HEK293 (cell line): ENCODE measurements around the gene NRBF2.

ENCODE experiments used
- CTCF ChIA-PET: fragments of 350-600 bp; formaldehyde crosslinking; extraction: SDS; loops from one replicate; lab custom pipeline; 2021; ENCODE audit warnings: antibody characterized with exemption; lab: Yijun Ruan, JAX
- POLR2A ChIA-PET: fragments of 300-600 bp; formaldehyde crosslinking; extraction: SDS; loops from one replicate; lab custom pipeline; 2020; ENCODE audit warnings: antibody characterized with exemption, inconsistent platforms; lab: Yijun Ruan, JAX
- H3K27ac ChIP-seq: fragments of 200-500 bp; sonication (Bioruptor generic); 2 replicates; pipeline ENCODE4 v1.5.1; 2014; ENCODE audit warnings: low read depth, low read length, control low read depth, inconsistent platforms; ENCODE audit errors: extremely low read depth
- H3K36me3 ChIP-seq, 2 experiments: fragments of 200-500 bp in 1 of 2; sonication (Bioruptor generic) in 1 of 2; 1 replicate in 1 of 2; 2 replicates in 1 of 2; pipeline ENCODE4 v1.5.1; 2014 to 2017; ENCODE audit warnings: inconsistent platforms in 2 of 2, low read length in 2 of 2; ENCODE audit not compliant: control insufficient read depth in 2 of 2, insufficient read depth in 1 of 2
- H3K4me1 ChIP-seq: fragments of 200-500 bp; sonication (Bioruptor generic); 2 replicates; pipeline ENCODE4 v1.5.1; 2014; ENCODE audit warnings: mild to moderate bottlenecking, low read length, inconsistent platforms; ENCODE audit not compliant: control insufficient read depth, insufficient read depth
- H3K4me3 ChIP-seq: 2 replicates; pipeline ENCODE4 v1.5.1; 2011; ENCODE audit warnings: low read depth, mild to moderate bottlenecking, control low read depth, low read length, moderate library complexity
- H3K9me3 ChIP-seq: fragments of 200-500 bp; sonication (Bioruptor generic); 2 replicates; pipeline ENCODE4 v1.5.1; 2014; ENCODE audit warnings: low read depth, low read length, inconsistent platforms; ENCODE audit not compliant: control insufficient read depth, insufficient read depth
- FEZF1 ChIP-seq: fragments of 450-650 bp; formaldehyde crosslinking; IDR thresholded peaks from 2 replicates; pipeline ENCODE4 v1.5.1; 2016; ENCODE audit warnings: missing biosample characterization, missing genetic modification characterization
- KLF8 ChIP-seq: fragments of 450-650 bp; formaldehyde crosslinking; IDR thresholded peaks from 2 replicates; pipeline ENCODE4 v1.5.1; 2016; ENCODE audit warnings: missing biosample characterization, missing genetic modification characterization
- SP7 ChIP-seq: fragments of 450-650 bp; formaldehyde crosslinking; IDR thresholded peaks from 2 replicates; pipeline ENCODE4 v1.5.1; 2016; ENCODE audit warnings: missing biosample characterization, missing genetic modification characterization
- ZBTB1 ChIP-seq: fragments of 450-650 bp; formaldehyde crosslinking; IDR thresholded peaks from 2 replicates; pipeline ENCODE4 v1.5.1; 2016; ENCODE audit warnings: missing biosample characterization, missing genetic modification characterization
- ZFP37 ChIP-seq: fragments of 450-650 bp; formaldehyde crosslinking; IDR thresholded peaks from 2 replicates; pipeline ENCODE4 v1.5.1; 2016; ENCODE audit warnings: missing biosample characterization, missing genetic modification characterization
- ZNF10 ChIP-seq: fragments of 450-650 bp; formaldehyde crosslinking; IDR thresholded peaks from 2 replicates; pipeline ENCODE4 v1.5.1; 2017; ENCODE audit warnings: missing biosample characterization, missing genetic modification characterization
- ZNF174 ChIP-seq: fragments of 450-650 bp; formaldehyde crosslinking; IDR thresholded peaks from 2 replicates; pipeline ENCODE4 v1.5.0; 2017; ENCODE audit warnings: missing biosample characterization, mild to moderate bottlenecking, missing genetic modification characterization
- ZNF211 ChIP-seq: fragments of 450-650 bp; formaldehyde crosslinking; IDR thresholded peaks from 2 replicates; pipeline ENCODE4 v1.5.1; 2016; ENCODE audit warnings: low read depth, missing biosample characterization, missing genetic modification characterization
- ZNF23 ChIP-seq: fragments of 450-650 bp; formaldehyde crosslinking; IDR thresholded peaks from 2 replicates; pipeline ENCODE4 v1.5.1; 2016; ENCODE audit warnings: missing biosample characterization, missing genetic modification characterization, borderline replicate concordance
- ZNF433 ChIP-seq: fragments of 450-650 bp; formaldehyde crosslinking; IDR thresholded peaks from 2 replicates; pipeline ENCODE4 v1.5.1; 2016; ENCODE audit warnings: missing biosample characterization, missing genetic modification characterization, low read depth
- ZNF654 ChIP-seq: fragments of 450-650 bp; formaldehyde crosslinking; IDR thresholded peaks from 2 replicates; pipeline ENCODE4 v1.5.1; 2016; ENCODE audit warnings: low read depth, missing biosample characterization, missing genetic modification characterization
- ZNF707 ChIP-seq: fragments of 450-650 bp; formaldehyde crosslinking; IDR thresholded peaks from 2 replicates; pipeline ENCODE4 v1.5.1; 2016; ENCODE audit warnings: missing biosample characterization, missing genetic modification characterization
- TF ChIP-seq, protein P1 (sequence below): fragments of 450-650 bp; formaldehyde crosslinking; IDR thresholded peaks from 2 replicates; pipeline ENCODE4 v1.5.1; 2016; ENCODE audit warnings: missing biosample characterization, missing genetic modification characterization, borderline replicate concordance
- TF ChIP-seq, protein P2 (sequence below): fragments of 450-650 bp; formaldehyde crosslinking; IDR thresholded peaks from 2 replicates; pipeline ENCODE4 v1.5.1; 2017; ENCODE audit warnings: missing biosample characterization, missing genetic modification characterization
- TF ChIP-seq, protein P3 (sequence below): fragments of 450-650 bp; formaldehyde crosslinking; IDR thresholded peaks from 2 replicates; pipeline ENCODE4 v1.5.1; 2016; ENCODE audit warnings: missing biosample characterization, missing genetic modification characterization
- TF ChIP-seq, protein P4 (sequence below): fragments of 450-650 bp; formaldehyde crosslinking; IDR thresholded peaks from 2 replicates; pipeline ENCODE4 v1.5.1; 2016; ENCODE audit warnings: missing biosample characterization, missing genetic modification characterization, borderline replicate concordance

The NRBF2 gene

DNA sequence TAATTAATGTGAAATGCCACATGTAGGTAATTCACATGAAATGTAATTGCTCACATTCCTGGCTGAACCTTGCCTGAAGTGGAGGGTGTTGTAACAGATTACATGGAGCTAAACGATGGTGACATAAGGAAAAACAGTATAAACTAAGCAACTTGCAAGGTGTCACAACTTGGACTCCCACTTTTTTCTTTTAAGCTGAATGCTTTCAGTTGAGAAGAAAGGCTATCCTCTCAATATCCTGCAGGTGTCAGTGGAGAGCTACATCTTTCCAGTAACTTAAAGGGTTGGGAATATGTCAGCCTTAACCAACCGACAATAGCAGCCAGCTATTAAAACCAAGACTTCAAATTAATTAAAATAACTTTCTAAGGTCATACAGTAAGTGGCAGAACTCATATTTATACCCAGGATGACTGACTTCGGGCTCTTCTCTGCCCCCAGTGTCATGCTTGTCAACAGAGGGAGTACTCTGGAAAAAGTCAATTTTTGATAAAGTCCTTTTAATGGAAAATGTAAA lies 33.7 kb downstream of the NRBF2 start:
- H3K36me3 ChIP-seq: peaks cover 0 to 48% of the 10 kb centered on the region in 2 experiments; a peak in 2 of 3 replicates
- CTCF ChIA-PET: interaction anchor here (0.5 to 6.9 kb wide), 46 partner anchors 9 to 843 kb away, joined by 3 to 75 read pairs (median 4); partner anchors contain the start of gene JMJD1C
- no peaks in the 10 kb centered on the region for H3K9me3 ChIP-seq
- peaks cover 8% of the 10 kb centered on the region for H3K4me1 ChIP-seq
- POLR2A ChIA-PET: interaction anchor here (1.5 to 2.6 kb wide), 2 partner anchors 103 to 463 kb away, joined by 5 to 10 read pairs; no protein-coding TSS in a partner anchor
- TF ChIP-seq, protein P1, sequence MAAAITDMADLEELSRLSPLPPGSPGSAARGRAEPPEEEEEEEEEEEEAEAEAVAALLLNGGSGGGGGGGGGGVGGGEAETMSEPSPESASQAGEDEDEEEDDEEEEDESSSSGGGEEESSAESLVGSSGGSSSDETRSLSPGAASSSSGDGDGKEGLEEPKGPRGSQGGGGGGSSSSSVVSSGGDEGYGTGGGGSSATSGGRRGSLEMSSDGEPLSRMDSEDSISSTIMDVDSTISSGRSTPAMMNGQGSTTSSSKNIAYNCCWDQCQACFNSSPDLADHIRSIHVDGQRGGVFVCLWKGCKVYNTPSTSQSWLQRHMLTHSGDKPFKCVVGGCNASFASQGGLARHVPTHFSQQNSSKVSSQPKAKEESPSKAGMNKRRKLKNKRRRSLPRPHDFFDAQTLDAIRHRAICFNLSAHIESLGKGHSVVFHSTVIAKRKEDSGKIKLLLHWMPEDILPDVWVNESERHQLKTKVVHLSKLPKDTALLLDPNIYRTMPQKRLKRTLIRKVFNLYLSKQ (tag by site-specific recombination): no peak
- TF ChIP-seq ZNF654 (tag by site-specific recombination): peak; percentile 77
- no peak for TF ChIP-seq ZNF211 (tag by site-specific recombination)
- TF ChIP-seq SP7 (tag by site-specific recombination): no peak
- TF ChIP-seq, protein P2, sequence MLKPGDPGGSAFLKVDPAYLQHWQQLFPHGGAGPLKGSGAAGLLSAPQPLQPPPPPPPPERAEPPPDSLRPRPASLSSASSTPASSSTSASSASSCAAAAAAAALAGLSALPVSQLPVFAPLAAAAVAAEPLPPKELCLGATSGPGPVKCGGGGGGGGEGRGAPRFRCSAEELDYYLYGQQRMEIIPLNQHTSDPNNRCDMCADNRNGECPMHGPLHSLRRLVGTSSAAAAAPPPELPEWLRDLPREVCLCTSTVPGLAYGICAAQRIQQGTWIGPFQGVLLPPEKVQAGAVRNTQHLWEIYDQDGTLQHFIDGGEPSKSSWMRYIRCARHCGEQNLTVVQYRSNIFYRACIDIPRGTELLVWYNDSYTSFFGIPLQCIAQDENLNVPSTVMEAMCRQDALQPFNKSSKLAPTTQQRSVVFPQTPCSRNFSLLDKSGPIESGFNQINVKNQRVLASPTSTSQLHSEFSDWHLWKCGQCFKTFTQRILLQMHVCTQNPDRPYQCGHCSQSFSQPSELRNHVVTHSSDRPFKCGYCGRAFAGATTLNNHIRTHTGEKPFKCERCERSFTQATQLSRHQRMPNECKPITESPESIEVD (tag by site-specific recombination): peak; percentile 35; the same call in 1 of the 2 replicates
- no peak for TF ChIP-seq ZNF707
- TF ChIP-seq ZBTB1: no peak
- TF ChIP-seq KLF8 (tag by site-specific recombination): no peak
- no peak for TF ChIP-seq ZFP37
- TF ChIP-seq, protein P3, sequence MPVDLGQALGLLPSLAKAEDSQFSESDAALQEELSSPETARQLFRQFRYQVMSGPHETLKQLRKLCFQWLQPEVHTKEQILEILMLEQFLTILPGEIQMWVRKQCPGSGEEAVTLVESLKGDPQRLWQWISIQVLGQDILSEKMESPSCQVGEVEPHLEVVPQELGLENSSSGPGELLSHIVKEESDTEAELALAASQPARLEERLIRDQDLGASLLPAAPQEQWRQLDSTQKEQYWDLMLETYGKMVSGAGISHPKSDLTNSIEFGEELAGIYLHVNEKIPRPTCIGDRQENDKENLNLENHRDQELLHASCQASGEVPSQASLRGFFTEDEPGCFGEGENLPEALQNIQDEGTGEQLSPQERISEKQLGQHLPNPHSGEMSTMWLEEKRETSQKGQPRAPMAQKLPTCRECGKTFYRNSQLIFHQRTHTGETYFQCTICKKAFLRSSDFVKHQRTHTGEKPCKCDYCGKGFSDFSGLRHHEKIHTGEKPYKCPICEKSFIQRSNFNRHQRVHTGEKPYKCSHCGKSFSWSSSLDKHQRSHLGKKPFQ (tag by site-specific recombination): no peak
- TF ChIP-seq, protein P4, sequence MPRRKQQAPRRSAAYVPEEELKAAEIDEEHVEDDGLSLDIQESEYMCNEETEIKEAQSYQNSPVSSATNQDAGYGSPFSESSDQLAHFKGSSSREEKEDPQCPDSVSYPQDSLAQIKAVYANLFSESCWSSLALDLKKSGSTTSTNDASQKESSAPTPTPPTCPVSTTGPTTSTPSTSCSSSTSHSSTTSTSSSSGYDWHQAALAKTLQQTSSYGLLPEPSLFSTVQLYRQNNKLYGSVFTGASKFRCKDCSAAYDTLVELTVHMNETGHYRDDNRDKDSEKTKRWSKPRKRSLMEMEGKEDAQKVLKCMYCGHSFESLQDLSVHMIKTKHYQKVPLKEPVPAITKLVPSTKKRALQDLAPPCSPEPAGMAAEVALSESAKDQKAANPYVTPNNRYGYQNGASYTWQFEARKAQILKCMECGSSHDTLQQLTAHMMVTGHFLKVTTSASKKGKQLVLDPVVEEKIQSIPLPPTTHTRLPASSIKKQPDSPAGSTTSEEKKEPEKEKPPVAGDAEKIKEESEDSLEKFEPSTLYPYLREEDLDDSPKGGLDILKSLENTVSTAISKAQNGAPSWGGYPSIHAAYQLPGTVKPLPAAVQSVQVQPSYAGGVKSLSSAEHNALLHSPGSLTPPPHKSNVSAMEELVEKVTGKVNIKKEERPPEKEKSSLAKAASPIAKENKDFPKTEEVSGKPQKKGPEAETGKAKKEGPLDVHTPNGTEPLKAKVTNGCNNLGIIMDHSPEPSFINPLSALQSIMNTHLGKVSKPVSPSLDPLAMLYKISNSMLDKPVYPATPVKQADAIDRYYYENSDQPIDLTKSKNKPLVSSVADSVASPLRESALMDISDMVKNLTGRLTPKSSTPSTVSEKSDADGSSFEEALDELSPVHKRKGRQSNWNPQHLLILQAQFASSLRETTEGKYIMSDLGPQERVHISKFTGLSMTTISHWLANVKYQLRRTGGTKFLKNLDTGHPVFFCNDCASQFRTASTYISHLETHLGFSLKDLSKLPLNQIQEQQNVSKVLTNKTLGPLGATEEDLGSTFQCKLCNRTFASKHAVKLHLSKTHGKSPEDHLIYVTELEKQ: no peak
- no peak for TF ChIP-seq ZNF23 (tag by site-specific recombination)
- no peak for TF ChIP-seq ZNF174
- TF ChIP-seq ZNF10 (tag by site-specific recombination): no peak
- H3K4me3 ChIP-seq: no peak overlapping the region
- H3K27ac ChIP-seq: no peak overlapping the region

DNA sequence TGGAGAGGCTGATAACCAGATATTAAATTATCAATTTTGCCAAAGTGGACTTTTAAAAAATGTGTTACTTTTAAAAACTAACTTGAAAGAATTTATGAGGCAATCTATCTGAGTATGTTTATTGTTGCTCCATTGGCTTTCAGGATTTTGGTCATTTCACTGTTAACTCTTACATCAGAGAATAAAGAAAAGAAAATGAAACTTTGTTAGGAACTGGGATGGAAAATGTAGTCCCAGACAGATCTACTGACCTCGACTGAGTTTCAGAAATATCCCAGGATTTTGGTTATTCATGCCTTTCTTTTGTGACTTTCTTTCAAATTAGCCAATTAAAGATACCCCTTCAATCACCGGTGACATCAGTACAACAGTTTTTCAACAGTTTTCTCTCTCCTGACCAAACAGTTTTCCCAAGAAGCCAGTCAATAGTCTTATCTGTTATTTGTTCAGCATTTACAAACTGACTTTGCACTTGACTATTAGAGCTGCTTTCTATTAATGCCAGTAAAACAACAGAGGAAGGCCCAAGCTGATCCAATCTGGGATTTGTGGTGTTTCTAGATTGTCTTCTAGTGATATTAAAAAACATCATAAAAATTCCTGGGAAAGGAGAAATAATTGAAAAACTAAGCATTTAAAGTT lies 35.8 kb downstream of the NRBF2 start:
- Histone ChIP-seq H3K36me3 (peaks cover 11 to 53% of the 10 kb centered on the region in 2 experiments; a peak in 2 of 3 replicates), H3K4me3 (no peak overlapping the region), H3K4me1 (peaks cover 8% of the 10 kb centered on the region), H3K9me3 (no peaks in the 10 kb centered on the region)
- ChIA-PET POLR2A (no interaction called here), CTCF (interaction anchor here (0.6 to 6.9 kb wide), 5 partner anchors 11 to 604 kb away, joined by 3 to 75 read pairs (median 20); no protein-coding TSS in a partner anchor)
- TF ChIP-seq FEZF1 (tag by site-specific recombination): peak; percentile 54; the same call in 1 of the 2 replicates
- TF ChIP-seq, protein P2 (tag by site-specific recombination): peak; percentile 22; the same call in 1 of the 2 replicates
- no peak for TF ChIP-seq ZNF433 (tag by site-specific recombination)
- TF ChIP-seq, all 188 proteins: peak for 2
- no peak overlapping the region for H3K27ac ChIP-seq
